Glutamatergic neuron (in vitro differentiated cells): ENCODE data around the gene GMDS. TPM values are rescaled to one million over a fixed set of nuclear protein-coding genes. Genes with fewer than 3 reads are reported as not detected.
"Not testable (repeated sequence)": the region's sequence is repeated elsewhere in the genome, so short reads cannot be mapped to it uniquely, and the experiment has no call there.

Source experiments
- DNase-seq: peaks from one replicate; pipeline ENCODE4 v3.0.0; 2022
- H3K27ac Mint-ChIP-seq: one replicate; pipeline ENCODE4 v1.8.0; 2020; ENCODE audit warnings: mild to moderate bottlenecking, mixed read lengths, inconsistent platforms; ENCODE audit not compliant: unreplicated experiment
- H3K27me3 Mint-ChIP-seq: one replicate; pipeline ENCODE4 v1.8.0; 2020; ENCODE audit warnings: mild to moderate bottlenecking, moderate library complexity, mixed read lengths, inconsistent platforms; ENCODE audit not compliant: unreplicated experiment
- H3K36me3 Mint-ChIP-seq: one replicate; pipeline ENCODE4 v1.8.0; 2020; ENCODE audit warnings: mild to moderate bottlenecking, mixed read lengths, inconsistent platforms; ENCODE audit not compliant: unreplicated experiment
- H3K4me1 Mint-ChIP-seq: one replicate; pipeline ENCODE4 v1.8.0; 2020; ENCODE audit warnings: mild to moderate bottlenecking, low read depth, mixed read lengths, inconsistent platforms; ENCODE audit not compliant: unreplicated experiment
- H3K4me3 Mint-ChIP-seq: one replicate; pipeline ENCODE4 v1.8.0; 2020; ENCODE audit warnings: mild to moderate bottlenecking, mixed read lengths, inconsistent platforms; ENCODE audit not compliant: unreplicated experiment
- H3K9me3 Mint-ChIP-seq: one replicate; pipeline ENCODE4 v1.8.0; 2020; ENCODE audit warnings: mild to moderate bottlenecking, moderate library complexity, mixed read lengths, inconsistent platforms; ENCODE audit not compliant: unreplicated experiment
- total RNA-seq: library from RNA; stranded (reverse); fragmentation: NEBNext Ultra II Directional; extraction: Animal tissue kit (Norgen Biotek cat#: 25700); gene quantifications from one replicate; pipeline ENCODE4 v1.2.1, GENCODE V29; 2021; ENCODE audit not compliant: unreplicated experiment
- TF ChIP-seq, protein P1 (sequence below): fragments of 200-600 bp; sonication (generic); IDR thresholded peaks from one replicate; pipeline ENCODE4 v1.5.0; 2021; ENCODE audit not compliant: partially characterized antibody, unreplicated experiment

GMDS gene
- total RNA-seq, 1 donor from 2014 or later, result 8.9 TPM

DNA sequence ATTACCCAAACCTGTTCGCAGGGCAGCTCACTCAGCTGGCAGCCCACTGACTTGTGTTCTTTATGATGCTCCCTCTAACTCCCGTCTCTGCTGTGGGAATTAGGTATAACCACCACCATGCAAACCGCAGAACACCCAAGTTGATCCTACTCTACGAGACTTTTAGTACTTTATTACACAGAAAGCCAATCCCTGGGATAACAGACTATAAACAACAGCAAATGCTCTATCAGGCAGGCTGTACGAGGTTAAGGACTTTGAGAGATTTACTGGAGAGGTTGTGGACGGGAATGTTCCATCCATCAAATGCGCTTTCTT is 394.6 kb downstream of the GMDS start:
- TF ChIP-seq, protein P1, sequence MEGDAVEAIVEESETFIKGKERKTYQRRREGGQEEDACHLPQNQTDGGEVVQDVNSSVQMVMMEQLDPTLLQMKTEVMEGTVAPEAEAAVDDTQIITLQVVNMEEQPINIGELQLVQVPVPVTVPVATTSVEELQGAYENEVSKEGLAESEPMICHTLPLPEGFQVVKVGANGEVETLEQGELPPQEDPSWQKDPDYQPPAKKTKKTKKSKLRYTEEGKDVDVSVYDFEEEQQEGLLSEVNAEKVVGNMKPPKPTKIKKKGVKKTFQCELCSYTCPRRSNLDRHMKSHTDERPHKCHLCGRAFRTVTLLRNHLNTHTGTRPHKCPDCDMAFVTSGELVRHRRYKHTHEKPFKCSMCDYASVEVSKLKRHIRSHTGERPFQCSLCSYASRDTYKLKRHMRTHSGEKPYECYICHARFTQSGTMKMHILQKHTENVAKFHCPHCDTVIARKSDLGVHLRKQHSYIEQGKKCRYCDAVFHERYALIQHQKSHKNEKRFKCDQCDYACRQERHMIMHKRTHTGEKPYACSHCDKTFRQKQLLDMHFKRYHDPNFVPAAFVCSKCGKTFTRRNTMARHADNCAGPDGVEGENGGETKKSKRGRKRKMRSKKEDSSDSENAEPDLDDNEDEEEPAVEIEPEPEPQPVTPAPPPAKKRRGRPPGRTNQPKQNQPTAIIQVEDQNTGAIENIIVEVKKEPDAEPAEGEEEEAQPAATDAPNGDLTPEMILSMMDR, result no peak
- no peak overlapping the region for H3K27ac Mint-ChIP-seq
- peaks cover 7% of the 10 kb centered on the region for H3K36me3 Mint-ChIP-seq
- no peak for DNase-seq
- H3K4me3 Mint-ChIP-seq, result peak overlapping the region; percentile 18
- peaks cover 3% of the 10 kb centered on the region for H3K9me3 Mint-ChIP-seq
- peaks cover 3% of the 10 kb centered on the region for H3K27me3 Mint-ChIP-seq
- peaks cover 40% of the 10 kb centered on the region for H3K4me1 Mint-ChIP-seq

DNA sequence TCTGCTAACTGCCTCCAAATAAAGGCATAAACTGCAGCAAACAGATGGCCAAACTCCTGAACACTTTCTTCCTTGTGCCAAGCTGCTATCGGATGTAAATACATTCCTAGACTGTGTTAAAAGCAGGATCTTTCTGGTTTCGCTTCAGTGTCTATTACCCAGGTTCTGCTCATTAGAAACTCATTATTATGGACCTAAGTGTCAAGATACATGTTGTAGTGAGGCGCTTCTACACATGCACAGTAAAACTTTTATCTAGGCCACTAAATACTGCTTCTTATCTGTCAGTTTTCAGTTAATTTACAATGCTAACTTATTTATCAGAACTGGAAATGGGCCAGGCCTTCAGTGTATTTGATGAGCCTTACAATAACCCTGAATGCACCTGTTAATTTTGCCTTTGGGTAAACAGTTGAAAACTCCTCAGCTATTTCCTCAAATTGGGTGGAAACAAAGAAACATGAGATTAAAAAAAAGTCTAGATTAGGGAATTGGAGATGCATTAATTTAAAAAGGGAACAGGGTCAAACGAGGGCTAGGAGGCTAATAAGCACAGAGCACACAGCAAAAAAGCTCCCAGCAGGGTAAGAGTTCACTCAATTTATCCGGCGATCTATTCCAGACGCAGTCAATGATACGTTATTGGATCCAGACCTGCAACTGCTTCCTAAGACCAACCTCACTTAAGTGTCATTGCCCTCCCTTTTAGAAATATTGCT is 395.1 kb downstream of the GMDS start:
- peaks cover 4% of the 10 kb centered on the region for H3K9me3 Mint-ChIP-seq
- H3K27me3 Mint-ChIP-seq, result peaks cover 3% of the 10 kb centered on the region
- peaks cover 36% of the 10 kb centered on the region for H3K4me1 Mint-ChIP-seq
- peak overlapping the region; percentile 18 for H3K4me3 Mint-ChIP-seq
- TF ChIP-seq, protein P1, result no peak
- DNase-seq, result no peak
- H3K36me3 Mint-ChIP-seq, result peaks cover 7% of the 10 kb centered on the region
- H3K27ac Mint-ChIP-seq, result no peak overlapping the region

DNA sequence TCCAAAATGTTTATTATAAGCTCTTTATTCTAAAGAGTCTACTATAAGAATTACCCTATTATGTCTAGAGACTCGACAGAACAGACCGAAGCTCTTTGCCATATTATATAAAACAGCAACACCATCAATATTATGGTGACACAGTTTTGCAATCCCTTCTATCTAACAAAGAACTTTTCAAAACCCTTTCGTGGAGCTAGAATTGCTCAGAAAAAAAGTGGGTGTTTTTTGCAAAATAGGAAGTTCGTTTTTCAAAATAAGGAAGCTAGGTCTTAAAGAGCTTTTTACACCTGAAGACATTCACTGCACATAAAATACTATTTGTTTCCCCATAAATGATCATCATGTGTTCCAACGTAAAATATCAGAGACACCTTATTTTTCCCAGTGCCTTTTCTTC is 395.7 kb downstream of the GMDS start:
- Mint-ChIP-seq H3K9me3 (peaks cover 4% of the 10 kb centered on the region), H3K4me3 (no peak overlapping the region), H3K36me3 (peaks cover 7% of the 10 kb centered on the region), H3K27me3 (peaks cover 3% of the 10 kb centered on the region), H3K4me1 (peaks cover 30% of the 10 kb centered on the region), H3K27ac (no peak overlapping the region)
- no peak for DNase-seq
- TF ChIP-seq, protein P1, result no peak

DNA sequence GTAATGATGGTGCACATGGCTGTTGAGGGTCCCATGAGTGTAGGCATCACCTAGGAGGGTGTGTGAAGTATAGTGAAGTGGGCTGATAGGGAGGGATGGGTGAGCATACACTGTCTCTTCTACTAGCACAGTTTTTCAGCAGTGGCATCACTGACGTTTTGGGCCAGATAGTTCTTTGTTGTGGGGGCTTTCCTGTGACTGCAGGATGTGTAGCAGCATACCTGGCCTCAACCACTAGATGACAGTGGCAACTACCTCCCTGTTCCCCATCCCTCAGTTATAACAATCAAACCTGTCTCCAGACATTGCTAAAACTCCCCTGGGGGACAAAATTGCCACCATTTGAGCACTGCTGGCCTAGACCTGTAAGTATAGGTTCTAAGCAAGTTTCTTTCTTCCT is 396.7 kb downstream of the GMDS start:
- Mint-ChIP-seq H3K4me1 (peaks cover 23% of the 10 kb centered on the region), H3K9me3 (peaks cover 4% of the 10 kb centered on the region), H3K4me3 (no peak overlapping the region), H3K27ac (no peak overlapping the region), H3K27me3 (peaks cover 3% of the 10 kb centered on the region), H3K36me3 (peaks cover 7% of the 10 kb centered on the region)
- TF ChIP-seq, protein P1, result no peak
- DNase-seq, result no peak

DNA sequence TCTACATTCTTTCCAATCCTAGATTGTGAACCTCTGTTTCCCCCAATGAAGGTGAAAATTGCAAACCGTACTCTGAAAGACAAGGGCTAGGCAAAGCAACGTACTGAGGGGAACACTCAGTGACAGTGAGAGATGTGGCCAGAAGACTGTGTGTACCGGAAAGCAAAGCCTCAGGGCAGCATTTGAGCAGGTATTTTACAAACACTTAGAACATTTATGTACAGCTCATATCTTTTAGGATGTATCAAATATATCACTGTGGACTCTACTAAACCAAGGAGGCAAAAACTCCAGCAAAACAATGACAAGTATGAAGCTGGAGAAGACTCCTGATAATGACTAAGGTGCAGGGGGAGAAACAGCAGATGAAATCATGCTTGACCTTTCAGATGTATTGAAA is 398.8 kb downstream of the GMDS start:
- no peak for DNase-seq
- TF ChIP-seq, protein P1, result no peak
- H3K4me3 Mint-ChIP-seq, result no peak overlapping the region
- H3K27me3 Mint-ChIP-seq, result peaks cover 2% of the 10 kb centered on the region
- H3K9me3 Mint-ChIP-seq, result peaks cover 1% of the 10 kb centered on the region
- peaks cover 20% of the 10 kb centered on the region for H3K4me1 Mint-ChIP-seq
- no peak overlapping the region for H3K27ac Mint-ChIP-seq
- H3K36me3 Mint-ChIP-seq, result peaks cover 7% of the 10 kb centered on the region

DNA sequence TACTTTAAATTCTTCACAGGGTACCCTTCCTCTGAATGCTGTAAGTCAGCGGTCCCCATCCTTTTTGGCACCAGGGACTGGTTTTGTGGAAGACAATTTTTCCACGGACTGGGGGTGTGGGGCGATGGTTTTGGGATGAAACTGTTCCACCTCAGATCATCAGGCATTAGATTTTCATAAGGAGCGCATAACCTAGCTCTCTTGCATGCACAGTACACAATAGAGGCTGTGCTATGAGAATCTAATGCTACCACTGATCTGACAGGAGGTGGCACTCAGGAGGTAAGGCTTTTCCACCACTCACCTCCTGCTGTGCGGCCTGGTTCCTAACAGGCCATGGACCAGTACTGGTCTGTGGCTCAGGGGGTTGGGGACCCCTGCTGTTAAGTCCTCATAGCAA is 399.9 kb downstream of the GMDS start:
- H3K27ac Mint-ChIP-seq, result not testable (repeated sequence)

More for the DNA sequence above, 399.9 kb downstream of the GMDS start:
- not testable (repeated sequence) for H3K36me3 Mint-ChIP-seq, H3K27me3 Mint-ChIP-seq, H3K9me3 Mint-ChIP-seq, DNase-seq, H3K4me3 Mint-ChIP-seq
- H3K4me1 Mint-ChIP-seq, result peaks cover 14% of the 10 kb centered on the region
